MM.1S (cell line): ENCODE measurements around the gene TREML1.

Source experiments
- CTCF ChIP-seq: fragments of 300-600 bp; sonication (generic); IDR thresholded peaks from 2 replicates; pipeline ENCODE4 v1.5.1; 2016; ENCODE audit warnings: antibody characterized with exemption, low read length, mixed read lengths
- EZH2 ChIP-seq: fragments of 300-600 bp; sonication (generic); optimal IDR thresholded peaks from 2 replicates; pipeline ENCODE3; 2017; ENCODE audit warnings: low read depth, mild to moderate bottlenecking, antibody characterized with exemption, low read length, mixed read lengths

GRCh38 chr6:41150671-41151070 lies 3.5 kb downstream of the TREML1 start:
- TF ChIP-seq CTCF (no peak), EZH2 (no peak)
